AG09319 (cell line): ENCODE data around the gene PARD6B.

Experiments used
- DNase-seq: peaks from one replicate; pipeline ENCODE4 v3.0.0-alpha.2; 2010; ENCODE audit warnings: low read depth; ENCODE audit errors: extremely low read depth
- TF ChIP-seq, protein P1 (sequence below): IDR thresholded peaks from 2 replicates; pipeline ENCODE4 v1.5.1; 2011; ENCODE audit warnings: low read depth, mild to moderate bottlenecking, inconsistent platforms, low read length, moderate library complexity

The PARD6B gene

DNA sequence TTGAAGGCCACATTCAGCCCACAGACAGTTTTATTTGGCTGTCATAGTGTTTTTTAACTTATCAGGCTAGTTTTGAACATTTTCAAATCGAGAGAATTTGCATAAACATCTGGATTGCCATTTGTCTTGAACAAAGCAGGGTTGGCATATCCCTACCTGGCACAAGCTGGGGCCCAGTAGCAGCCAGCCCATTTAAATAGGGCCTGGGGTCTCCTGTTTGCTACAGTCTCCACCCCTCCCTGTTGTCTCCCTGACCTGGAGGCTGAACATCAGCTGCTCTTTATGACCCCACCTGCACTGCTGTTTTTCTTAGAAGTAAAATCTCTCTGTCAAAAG, 73.9 kb downstream of the PARD6B start:
- TF ChIP-seq, protein P1, sequence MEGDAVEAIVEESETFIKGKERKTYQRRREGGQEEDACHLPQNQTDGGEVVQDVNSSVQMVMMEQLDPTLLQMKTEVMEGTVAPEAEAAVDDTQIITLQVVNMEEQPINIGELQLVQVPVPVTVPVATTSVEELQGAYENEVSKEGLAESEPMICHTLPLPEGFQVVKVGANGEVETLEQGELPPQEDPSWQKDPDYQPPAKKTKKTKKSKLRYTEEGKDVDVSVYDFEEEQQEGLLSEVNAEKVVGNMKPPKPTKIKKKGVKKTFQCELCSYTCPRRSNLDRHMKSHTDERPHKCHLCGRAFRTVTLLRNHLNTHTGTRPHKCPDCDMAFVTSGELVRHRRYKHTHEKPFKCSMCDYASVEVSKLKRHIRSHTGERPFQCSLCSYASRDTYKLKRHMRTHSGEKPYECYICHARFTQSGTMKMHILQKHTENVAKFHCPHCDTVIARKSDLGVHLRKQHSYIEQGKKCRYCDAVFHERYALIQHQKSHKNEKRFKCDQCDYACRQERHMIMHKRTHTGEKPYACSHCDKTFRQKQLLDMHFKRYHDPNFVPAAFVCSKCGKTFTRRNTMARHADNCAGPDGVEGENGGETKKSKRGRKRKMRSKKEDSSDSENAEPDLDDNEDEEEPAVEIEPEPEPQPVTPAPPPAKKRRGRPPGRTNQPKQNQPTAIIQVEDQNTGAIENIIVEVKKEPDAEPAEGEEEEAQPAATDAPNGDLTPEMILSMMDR = no peak
- DNase-seq = no peak

GRCh38 chr20:50806126-50806768, 74.9 kb downstream of the PARD6B start:
- DNase-seq = no peak
- TF ChIP-seq, protein P1 = no peak
